Measurements from ENCODE around the gene XXYLT1.
A peak's percentile ranks its signal among the peaks of the same experiment; 100 is the strongest.
"Not testable (repeated sequence)": the region's sequence is repeated elsewhere in the genome, so short reads cannot be mapped to it uniquely, and the experiment has no call there.

Gene XXYLT1

DNA sequence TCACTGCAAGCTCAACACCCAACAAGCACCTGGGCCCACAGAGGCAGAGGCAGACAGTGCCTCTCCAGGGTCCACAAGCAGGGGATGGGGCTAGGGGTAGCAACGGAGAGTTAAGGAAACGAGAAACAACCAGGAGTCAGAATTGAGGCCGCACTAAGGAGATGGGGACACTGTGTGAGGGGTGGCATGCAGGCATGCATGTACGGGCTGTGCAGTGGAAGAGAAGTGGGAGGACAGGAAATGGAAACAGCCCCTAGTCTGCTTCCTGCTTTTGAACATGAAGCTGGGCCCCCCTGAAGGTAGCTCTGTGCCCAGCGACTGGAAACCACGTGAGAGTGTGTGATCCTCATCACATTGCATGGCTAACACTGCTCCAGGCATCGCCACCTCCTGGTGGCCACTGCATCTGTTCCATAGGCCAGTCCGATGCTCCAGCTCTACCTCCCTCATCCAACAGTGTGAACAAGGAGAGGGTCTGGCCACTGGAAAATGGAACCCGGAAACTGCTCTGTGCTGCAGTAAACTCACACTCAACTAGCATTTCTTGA lies 44.0 kb downstream of the XXYLT1 start:
- DNase-seq (ENCODE audit: low read depth, low spot score), result no peak

DNA sequence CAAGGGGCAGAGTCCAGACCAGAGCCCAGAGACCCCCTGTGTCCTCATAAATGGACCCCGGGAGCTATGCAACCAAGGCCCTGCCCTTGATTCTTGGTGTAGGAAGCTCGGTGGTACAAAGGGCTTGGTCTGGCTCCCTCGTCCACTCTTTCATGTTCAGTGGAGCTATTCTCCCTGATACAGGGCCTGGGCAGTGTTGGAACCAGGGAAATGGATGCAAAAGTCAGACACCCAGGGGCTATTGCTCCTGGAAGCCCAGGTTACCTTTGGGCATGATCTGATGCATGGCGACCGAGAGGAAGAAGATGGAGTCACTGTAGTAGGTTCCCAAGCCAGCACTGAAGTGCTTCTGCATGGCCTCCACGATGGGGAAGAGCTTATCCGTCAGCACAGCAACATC lies 44.5 kb downstream of the XXYLT1 start:
- no peak for DNase-seq (ENCODE audit: low read depth, low spot score)

GRCh38 chr3:195224980-195225580 lies 45.9 kb downstream of the XXYLT1 start:
- no peak for DNase-seq (ENCODE audit: low read depth, low spot score)

- DNase-seq (ENCODE audit: low read depth, low spot score), result no peak
These were observed 46.6 kb downstream of the XXYLT1 start for GRCh38 chr3:195224156-195224979.

- no peak for DNase-seq (ENCODE audit: low read depth, low spot score)
These were observed 48.9 kb downstream of the XXYLT1 start for GRCh38 chr3:195221876-195222617.

GRCh38 chr3:195221015-195221853 lies 49.7 kb downstream of the XXYLT1 start:
- DNase-seq (ENCODE audit: low read depth, low spot score), result peak; percentile 45

DNA sequence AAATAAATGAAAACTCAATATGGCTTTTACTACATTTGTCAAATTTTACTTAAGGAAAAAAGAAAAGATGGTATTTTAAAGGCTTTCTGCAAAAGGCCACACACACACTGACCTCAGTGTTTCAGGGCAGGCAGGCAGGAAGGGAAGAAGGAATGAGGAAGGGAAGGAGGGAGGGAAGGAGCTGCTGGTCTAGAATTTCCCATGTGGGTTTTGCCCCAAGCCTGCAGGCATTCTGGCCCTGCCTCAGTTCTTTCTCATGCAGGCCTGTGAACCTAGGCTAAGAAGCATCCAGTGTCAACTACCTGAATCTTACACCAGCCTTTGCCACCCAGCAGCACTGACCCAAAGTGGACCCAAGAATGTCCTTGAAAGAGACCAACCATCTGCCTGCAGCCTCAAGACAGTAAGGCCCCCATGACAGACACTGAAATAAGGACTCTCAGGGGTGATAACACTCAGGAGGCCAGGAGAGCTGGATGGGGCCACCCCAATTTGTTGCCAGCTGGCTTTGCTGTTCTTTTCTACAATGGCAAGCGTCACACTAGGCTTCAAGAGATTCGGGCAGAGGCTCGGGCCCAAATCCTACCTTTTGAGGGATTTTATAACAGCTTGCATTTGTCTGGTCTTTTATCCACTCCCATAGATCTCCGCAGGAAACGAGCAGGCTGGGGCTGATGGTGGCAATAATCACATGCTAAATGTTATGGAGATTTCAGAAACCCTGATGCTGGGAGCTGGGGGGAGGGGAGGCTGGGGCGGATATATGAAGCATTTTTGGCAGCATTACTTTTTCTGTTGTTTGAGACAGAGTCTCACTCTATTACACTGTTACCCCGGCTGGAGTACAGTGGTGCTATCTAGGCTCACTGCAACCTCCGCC lies 51.4 kb downstream of the XXYLT1 start:
- no peak for DNase-seq (ENCODE audit: low read depth, low spot score)

GRCh38 chr3:195218331-195218730 lies 52.6 kb downstream of the XXYLT1 start:
- not testable (repeated sequence) for DNase-seq (ENCODE audit: low read depth, low spot score)

GRCh38 chr3:195215576-195215975 lies 55.4 kb downstream of the XXYLT1 start:
- DNase-seq (ENCODE audit: low read depth, low spot score), result not testable (repeated sequence)

DNA sequence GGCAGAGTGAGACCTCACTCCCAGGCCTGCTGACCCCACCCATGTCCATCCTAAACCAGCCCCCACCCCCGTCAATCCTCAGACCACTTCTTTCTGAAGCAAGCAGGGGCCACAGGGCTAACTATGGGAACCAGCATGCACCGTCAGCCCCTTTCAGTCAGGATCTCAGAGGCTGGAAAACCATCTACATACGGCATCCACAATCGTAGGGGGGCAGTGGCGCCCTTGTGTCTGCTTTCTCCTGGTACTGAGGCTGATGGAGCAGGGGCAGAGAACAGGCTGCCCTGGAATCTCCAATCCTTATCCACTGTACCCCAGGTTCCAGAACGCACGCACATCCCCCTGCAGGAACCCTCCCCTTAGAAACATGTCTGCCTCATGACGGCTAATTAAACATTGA lies 56.6 kb downstream of the XXYLT1 start:
- no peak for DNase-seq (ENCODE audit: low read depth, low spot score)

DNA sequence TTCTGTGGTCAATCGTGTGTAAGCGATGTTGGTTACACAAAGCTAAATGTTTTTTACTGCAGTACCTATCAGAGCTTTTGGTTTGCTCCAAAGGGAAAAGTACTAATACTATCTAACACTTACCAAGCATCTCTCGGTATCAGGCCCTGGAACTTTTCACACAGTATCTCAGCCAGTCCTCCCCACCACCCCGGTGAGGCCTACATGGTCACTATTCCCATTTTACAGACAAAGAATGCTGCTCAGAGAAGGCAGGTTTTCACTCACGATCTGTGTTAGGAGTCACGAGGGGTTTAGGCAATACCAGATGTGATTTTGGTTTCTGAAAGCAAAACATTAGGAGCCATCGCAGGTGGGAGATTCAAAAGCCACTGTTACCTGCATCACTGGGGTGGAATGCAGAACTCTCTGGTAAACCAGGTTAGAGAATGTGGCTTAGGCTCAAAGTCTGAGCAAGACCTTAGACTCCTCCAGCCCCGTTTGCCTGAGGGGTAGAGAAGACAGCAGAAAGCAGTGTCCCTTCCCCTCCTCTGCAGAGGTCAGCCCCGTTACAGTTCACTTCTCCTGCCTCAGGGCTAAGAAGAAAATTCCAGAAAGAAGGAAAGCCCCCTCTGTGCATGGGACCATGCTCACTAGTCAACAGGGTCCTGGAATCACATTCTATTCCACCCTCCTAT lies 57.2 kb downstream of the XXYLT1 start:
- peak; percentile 71 for DNase-seq (ENCODE audit: low read depth, low spot score)

GRCh38 chr3:195212749-195213375 lies 58.1 kb downstream of the XXYLT1 start:
- no peak for DNase-seq (ENCODE audit: low read depth, low spot score)

DNA sequence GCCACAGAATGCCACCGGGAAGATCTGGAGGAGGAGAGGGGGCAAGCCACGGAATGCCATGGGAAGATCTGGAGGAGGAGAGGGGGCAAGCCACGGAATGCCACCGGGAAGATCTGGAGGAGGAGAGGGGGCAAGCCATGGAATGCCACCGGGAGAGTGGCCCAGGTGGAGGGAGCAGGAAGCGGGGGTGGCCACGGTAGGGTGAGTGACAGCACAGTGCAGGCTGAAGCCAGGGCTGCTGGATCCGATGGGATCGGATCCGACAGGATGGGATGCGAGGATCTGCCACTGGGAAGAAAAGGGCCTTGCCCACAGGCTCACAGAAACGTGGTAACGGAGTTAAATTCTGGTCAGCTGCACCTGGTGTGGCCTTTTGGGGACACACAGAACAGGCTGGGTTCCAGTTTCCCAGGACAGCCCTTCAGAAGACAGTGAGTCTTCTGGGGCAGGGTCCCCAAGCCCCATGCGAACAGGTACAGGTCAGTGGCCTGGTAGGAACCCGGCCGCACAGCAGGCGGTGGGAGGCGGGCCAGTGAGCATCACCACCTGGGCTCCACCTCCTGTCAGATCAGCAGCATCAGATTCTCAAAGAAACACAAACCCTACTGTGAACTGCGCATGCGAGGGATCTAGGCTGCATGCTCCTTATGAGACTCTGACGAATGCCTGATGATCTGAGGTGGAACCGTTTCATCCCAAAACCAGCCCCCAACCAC lies 58.8 kb downstream of the XXYLT1 start:
- DNase-seq (ENCODE audit: low read depth, low spot score), result no peak

DNA sequence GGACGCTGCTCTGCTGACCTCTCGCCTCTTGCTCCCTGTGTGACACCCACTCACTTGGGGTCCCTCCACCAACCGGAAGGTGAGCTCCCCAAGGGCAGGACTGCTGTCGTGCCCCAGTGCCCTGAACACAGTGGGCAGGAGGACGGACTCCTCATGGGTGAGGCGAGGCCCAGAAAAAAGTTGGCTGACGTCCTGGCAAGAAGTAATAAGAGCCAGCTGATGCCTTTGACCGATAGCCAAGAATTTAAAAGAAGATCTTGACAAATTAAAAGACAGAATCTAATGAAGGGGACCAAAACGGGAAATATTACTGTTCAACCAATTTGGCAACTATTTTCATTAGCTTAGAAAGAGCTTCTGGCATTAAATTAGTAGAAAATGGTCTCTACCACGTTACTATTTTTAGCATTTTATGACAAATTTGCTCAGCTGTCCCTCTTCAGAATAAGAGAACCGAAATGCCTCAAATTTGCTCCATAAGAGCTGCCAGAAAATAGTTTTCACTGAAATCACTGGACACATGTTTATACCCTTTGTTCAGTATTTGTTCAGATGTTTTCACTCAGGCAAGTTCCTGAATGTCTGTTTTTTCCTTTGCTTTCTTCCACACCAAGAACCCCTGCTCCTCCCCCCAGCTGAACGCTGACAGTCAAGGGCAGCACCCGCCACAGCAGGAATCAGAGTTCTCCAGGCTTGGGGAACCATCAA lies 60.5 kb downstream of the XXYLT1 start:
- DNase-seq (ENCODE audit: low read depth, low spot score), result no peak

DNA sequence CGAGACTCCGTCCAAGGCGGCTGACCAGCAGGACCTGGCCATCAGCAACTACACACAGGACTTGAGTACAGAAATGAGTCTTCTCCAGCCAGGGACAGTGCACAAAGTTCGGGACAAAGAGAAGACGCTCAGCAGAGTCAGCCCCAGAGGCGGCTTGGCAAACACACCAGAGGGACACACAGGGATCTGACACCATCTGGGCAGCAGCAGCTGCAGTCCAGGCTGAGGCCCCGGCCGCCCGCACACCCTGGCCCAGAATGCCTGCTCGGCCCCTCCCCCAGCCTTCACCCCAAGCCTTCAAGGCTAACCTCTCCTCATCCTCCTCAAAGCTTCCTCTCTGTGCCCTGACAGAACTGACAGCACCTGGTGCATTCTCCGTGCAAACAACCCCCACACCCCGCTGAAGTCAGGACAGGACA lies 61.1 kb downstream of the XXYLT1 start:
- DNase-seq (ENCODE audit: low read depth, low spot score), result no peak

DNA sequence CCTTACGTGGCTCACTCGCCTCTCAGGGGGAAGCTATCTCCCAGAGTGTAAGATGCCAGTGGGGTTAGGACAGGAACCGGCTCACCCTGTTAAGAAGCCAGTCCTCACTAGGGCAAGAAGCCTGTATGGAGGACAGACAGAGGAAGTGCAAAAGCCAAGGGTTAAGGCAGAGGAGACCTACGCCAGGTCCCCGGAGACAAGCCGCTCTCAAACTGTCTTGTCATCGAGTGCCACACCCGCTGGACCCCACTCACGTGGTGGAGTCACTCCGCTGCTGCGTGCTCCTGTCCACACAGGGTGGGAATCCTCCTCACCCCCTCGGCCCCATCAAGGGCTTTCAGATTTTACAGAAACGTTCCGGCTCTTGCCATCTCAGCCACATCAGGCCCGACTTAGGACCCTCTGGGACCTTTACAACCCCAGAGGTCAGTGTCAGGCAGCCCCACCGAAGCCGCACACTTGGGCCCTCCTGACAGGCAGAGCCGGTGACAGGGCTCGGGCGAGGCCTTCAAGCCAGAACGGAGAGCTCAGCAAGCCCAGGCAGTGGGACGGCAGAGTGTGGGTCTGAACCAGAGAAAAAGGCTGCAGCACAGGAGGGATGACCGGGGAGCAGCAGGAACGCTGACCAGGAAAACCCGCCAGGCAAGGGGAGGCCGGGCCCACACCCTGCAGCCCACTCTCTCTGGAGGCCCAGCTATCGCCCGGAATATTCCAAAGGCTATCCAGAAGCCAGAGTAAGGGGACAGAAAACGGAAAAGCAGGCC lies 61.7 kb downstream of the XXYLT1 start:
- no peak for DNase-seq (ENCODE audit: low read depth, low spot score)

DNA sequence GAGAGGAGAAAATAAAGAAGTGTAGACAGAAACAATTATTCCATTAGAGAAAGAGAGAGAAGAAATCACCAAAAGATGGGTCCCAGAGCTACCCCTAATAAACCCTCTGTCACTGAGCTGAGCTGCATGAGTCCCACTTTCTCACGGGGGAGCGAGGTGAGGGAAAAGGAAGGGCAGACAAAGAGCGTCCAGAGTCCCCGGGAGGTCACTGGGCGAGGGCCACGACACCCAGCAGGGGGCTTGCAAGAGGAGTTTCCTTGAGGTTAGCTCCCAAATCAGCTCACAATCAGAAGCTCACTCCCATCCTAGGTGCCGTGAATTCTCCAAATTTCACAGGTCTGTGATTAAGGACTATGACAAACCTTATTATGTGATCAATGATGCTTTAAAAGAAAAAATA lies 62.3 kb downstream of the XXYLT1 start:
- DNase-seq (ENCODE audit: low read depth, low spot score), result no peak

Measured in ELF-1 (cell line).